H9 (cell line): ENCODE data around the gene MYBPC3. TPM values are rescaled to one million over a fixed set of nuclear protein-coding genes. Genes with fewer than 3 reads are reported as not detected.

Experiments used
- DNase-seq: peaks from one replicate; pipeline ENCODE4 v3.0.0-alpha.2; 2017
- H2AFZ ChIP-seq: one replicate; pipeline ENCODE4 v1.6.1; 2013; ENCODE audit warnings: mild to moderate bottlenecking, low read length, control low read depth, moderate library complexity
- H2AK5ac ChIP-seq: 2 replicates; pipeline ENCODE4 v1.6.1; 2013; ENCODE audit warnings: low read length, control low read depth, mixed read lengths; ENCODE audit not compliant: insufficient read length
- H2BK120ac ChIP-seq: one replicate; pipeline ENCODE4 v1.6.1; 2013; ENCODE audit warnings: low read depth, mild to moderate bottlenecking, low read length, control low read depth, inconsistent platforms; ENCODE audit not compliant: poor library complexity, severe bottlenecking
- H2BK12ac ChIP-seq: 2 replicates; pipeline ENCODE4 v1.6.1; 2013; ENCODE audit warnings: low read length, control low read depth, mixed read lengths, low read depth; ENCODE audit not compliant: insufficient read length
- H2BK15ac ChIP-seq: 2 replicates; pipeline ENCODE4 v1.6.1; 2013; ENCODE audit warnings: low read depth, low read length, control low read depth
- H2BK20ac ChIP-seq: one replicate; pipeline ENCODE4 v1.6.1; 2013; ENCODE audit warnings: low read depth, mild to moderate bottlenecking, low read length, control low read depth, inconsistent platforms; ENCODE audit not compliant: poor library complexity, severe bottlenecking
- H2BK5ac ChIP-seq: 2 replicates; pipeline ENCODE4 v1.6.1; 2013; ENCODE audit warnings: low read length, control low read depth, mixed read lengths; ENCODE audit not compliant: insufficient read length
- H3K14ac ChIP-seq: 2 replicates; pipeline ENCODE4 v1.6.1; 2013; ENCODE audit warnings: low read length, control low read depth; ENCODE audit not compliant: insufficient read depth
- H3K18ac ChIP-seq: 2 replicates; pipeline ENCODE4 v1.6.1; 2013; ENCODE audit warnings: low read depth, mild to moderate bottlenecking, mixed read lengths, low read length, control low read depth; ENCODE audit not compliant: insufficient read length
- H3K23ac ChIP-seq: 2 replicates; pipeline ENCODE4 v1.6.1; 2013; ENCODE audit warnings: low read length, control low read depth, mixed read lengths, low read depth; ENCODE audit not compliant: insufficient read length
- H3K23me2 ChIP-seq: 2 replicates; pipeline ENCODE4 v1.6.1; 2013; ENCODE audit warnings: low read depth, mild to moderate bottlenecking, mixed read lengths, low read length, control low read depth; ENCODE audit not compliant: insufficient read length, poor library complexity, severe bottlenecking
- H3K27ac ChIP-seq: 2 replicates; pipeline ENCODE4 v1.5.1; 2013; ENCODE audit warnings: low read length, control low read depth, mixed read lengths, low read depth; ENCODE audit not compliant: insufficient read length
- H3K27me3 ChIP-seq: 2 replicates; pipeline ENCODE4 v1.6.1; 2013; ENCODE audit warnings: low read length, control low read depth, inconsistent platforms; ENCODE audit not compliant: insufficient read depth
- H3K4ac ChIP-seq: 2 replicates; pipeline ENCODE4 v1.6.1; 2013; ENCODE audit warnings: low read depth, mild to moderate bottlenecking, control low read depth, inconsistent platforms, low read length, moderate library complexity
- H3K4me1 ChIP-seq: 2 replicates; pipeline ENCODE4 v1.6.1; 2013; ENCODE audit warnings: low read length, control low read depth, inconsistent platforms; ENCODE audit not compliant: insufficient read depth
- H3K4me2 ChIP-seq: 2 replicates; pipeline ENCODE4 v1.6.1; 2013; ENCODE audit warnings: low read length, control low read depth, mixed read lengths; ENCODE audit not compliant: insufficient read length, insufficient read depth
- H3K56ac ChIP-seq: 2 replicates; pipeline ENCODE4 v1.6.1; 2013; ENCODE audit warnings: low read depth, mild to moderate bottlenecking, mixed read lengths, low read length, control low read depth; ENCODE audit not compliant: insufficient read length
- H3K79me1 ChIP-seq: 2 replicates; pipeline ENCODE4 v1.6.1; 2013; ENCODE audit warnings: low read depth, mild to moderate bottlenecking, moderate library complexity, low read length, control low read depth, inconsistent platforms; ENCODE audit not compliant: insufficient read depth, poor library complexity, severe bottlenecking
- H3K79me2 ChIP-seq: 2 replicates; pipeline ENCODE4 v1.6.1; 2013; ENCODE audit warnings: low read length, control low read depth, inconsistent platforms; ENCODE audit not compliant: insufficient read depth
- H3K9ac ChIP-seq: 2 replicates; pipeline ENCODE4 v1.6.1; 2013; ENCODE audit warnings: low read length, control low read depth, mixed read lengths; ENCODE audit not compliant: insufficient read length; ENCODE audit errors: extremely low read depth
- H3K9me3 ChIP-seq: one replicate; pipeline ENCODE4 v1.6.1; 2013; ENCODE audit warnings: low read depth, low read length, inconsistent platforms; ENCODE audit not compliant: control insufficient read depth
- H3T11ph ChIP-seq: one replicate; pipeline ENCODE4 v1.6.1; 2013; ENCODE audit warnings: mild to moderate bottlenecking, low read length, control low read depth, inconsistent platforms
- H4K20me1 ChIP-seq: one replicate; pipeline ENCODE4 v1.6.1; 2013; ENCODE audit not compliant: control insufficient read depth, insufficient read length, insufficient read depth
- H4K5ac ChIP-seq: 2 replicates; pipeline ENCODE4 v1.6.1; 2013; ENCODE audit warnings: low read depth, mild to moderate bottlenecking, mixed read lengths, low read length, control low read depth; ENCODE audit not compliant: insufficient read length
- H4K8ac ChIP-seq: replicated peaks from 2 replicates; pipeline ENCODE4 v1.6.1; 2013; ENCODE audit warnings: low read length, control low read depth, mixed read lengths, low read depth; ENCODE audit not compliant: insufficient read length
- H4K91ac ChIP-seq: 2 replicates; pipeline ENCODE4 v1.6.1; 2013; ENCODE audit warnings: low read depth, mild to moderate bottlenecking, moderate library complexity, mixed read lengths, low read length, control low read depth; ENCODE audit not compliant: insufficient read length
- H3K27ac Mint-ChIP-seq, 3 experiments: 2 replicates in 2 of 3; 3 replicates in 1 of 3; pipeline ENCODE4 v1.8.0; 2020 to 2021; ENCODE audit warnings: mixed read lengths in 3 of 3, mild to moderate bottlenecking in 1 of 3, moderate library complexity in 1 of 3
- H3K27me3 Mint-ChIP-seq: 2 replicates; pipeline ENCODE4 v1.8.0; 2021; ENCODE audit warnings: low read depth, mild to moderate bottlenecking, moderate library complexity, mixed read lengths
- H3K36me3 Mint-ChIP-seq, 3 experiments: 2 replicates in 2 of 3; 3 replicates in 1 of 3; pipeline ENCODE4 v1.8.0; 2020 to 2021; ENCODE audit warnings: low read depth in 3 of 3, mixed read lengths in 3 of 3; ENCODE audit not compliant: insufficient read depth in 1 of 3
- H3K4me1 Mint-ChIP-seq, 2 experiments: 2 replicates each; pipeline ENCODE4 v1.8.0; 2020; ENCODE audit warnings: mixed read lengths in 2 of 2
- H3K4me3 Mint-ChIP-seq, 2 experiments: 2 replicates in 1 of 2; 3 replicates in 1 of 2; pipeline ENCODE4 v1.8.0; 2020 to 2021; ENCODE audit warnings: mild to moderate bottlenecking in 2 of 2, mixed read lengths in 2 of 2, moderate library complexity in 1 of 2
- H3K9me3 Mint-ChIP-seq, 2 experiments: 2 replicates in 1 of 2; 3 replicates in 1 of 2; pipeline ENCODE4 v1.8.0; 2020; ENCODE audit warnings: mild to moderate bottlenecking in 2 of 2, mixed read lengths in 2 of 2, moderate library complexity in 1 of 2
- CTCF ChIP-seq: fragments of 200-600 bp; sonication (generic); conservative IDR thresholded peaks from 3 replicates; pipeline ENCODE4 v1.8.0; 2021; ENCODE audit warnings: antibody characterized with exemption, mild to moderate bottlenecking
- WGBS: extraction: QIAGEN DNeasy Blood & Tissue Kit; methylation state at CpG from one replicate; pipeline ENCODE4 v1.1.7; 2013; ENCODE audit warnings: missing lambda C conversion rate, low lambda C conversion rate, mixed read lengths; ENCODE audit not compliant: insufficient read length; ENCODE audit errors: extremely low coverage; 5-methylcytosine and 5-hydroxymethylcytosine counted together
- total RNA-seq: library from RNA; stranded (reverse); gene quantifications from 2 replicates; pipeline ENCODE4 v1.2.1, GENCODE V29; 2021

MYBPC3 gene
- total RNA-seq, 1 experiment from 2014 or later, result not detected

- H3K27me3 Mint-ChIP-seq, result peaks cover 1% of the 10 kb centered on the region; the same call in 1 of the 2 replicates
- Histone ChIP-seq H2BK120ac (no peak overlapping the region), H3K14ac (no peak overlapping the region; the same call in 1 of the 2 replicates), H2BK20ac (no peak overlapping the region), H2AFZ (no peak overlapping the region), H3K79me2 (no peaks in the 10 kb centered on the region), H4K20me1 (no peaks in the 10 kb centered on the region), H3K23ac (no peak overlapping the region), H2BK12ac (no peak overlapping the region), H3K18ac (no peak overlapping the region), H3T11ph (no peak overlapping the region), H4K91ac (no peak overlapping the region), H3K56ac (no peak overlapping the region), H3K23me2 (no peaks in the 10 kb centered on the region), H3K4me2 (no peak overlapping the region), H3K9ac (no peak overlapping the region), H3K4me1 (no peaks in the 10 kb centered on the region), H4K8ac (no peak overlapping the region), H3K9me3 (no peaks in the 10 kb centered on the region), H4K5ac (no peak overlapping the region), H3K27ac (no peak overlapping the region), H2AK5ac (no peak overlapping the region), H2BK15ac (no peak overlapping the region), H3K79me1 (no peaks in the 10 kb centered on the region), H2BK5ac (no peak overlapping the region), H3K4ac (no peak overlapping the region), H3K27me3 (no peaks in the 10 kb centered on the region)
- H3K4me3 Mint-ChIP-seq, result no peak overlapping the region
- H3K27ac Mint-ChIP-seq, result no peak overlapping the region
- TF ChIP-seq CTCF, result no peak
- WGBS, result no CpG with 5 or more reads among the region's 8 CpGs
- peaks cover under 1 to 11% (median 5%) of the 10 kb centered on the region in 3 experiments; a peak in 6 of 7 replicates for H3K36me3 Mint-ChIP-seq
- DNase-seq, result no peak
- H3K4me1 Mint-ChIP-seq, result no peaks in the 10 kb centered on the region
- no peaks in the 10 kb centered on the region for H3K9me3 Mint-ChIP-seq
Observed at GRCh38 chr11:47333886-47334443, 18.5 kb downstream of the MYBPC3 start.
